GM20000 (cell line): ENCODE results near the gene CC2D1B.

Experiments
- DNase-seq: peaks from one replicate; pipeline ENCODE4 v3.0.0; 2012; ENCODE audit warnings: low spot score
- CTCF ChIP-seq: IDR thresholded peaks from 2 replicates; pipeline ENCODE4 v1.5.1; 2012; ENCODE audit warnings: mild to moderate bottlenecking, control low read depth; ENCODE audit errors: extremely low read depth, missing control alignments

CC2D1B gene

GRCh38 chr1:52346653-52347052 lies 19.4 kb downstream of the CC2D1B start:
- no peak for TF ChIP-seq CTCF

GRCh38 chr1:52345252-52345651 lies 20.8 kb downstream of the CC2D1B start:
- no peak for DNase-seq
- no peak for TF ChIP-seq CTCF

More at GRCh38 chr1:52346653-52347052, 19.4 kb downstream of the CC2D1B start:
- DNase-seq: no peak

- no peak for DNase-seq
- no peak for TF ChIP-seq CTCF
Measured at GRCh38 chr1:52343979-52344378, 22.0 kb downstream of the CC2D1B start.

GRCh38 chr1:52341655-52342260 lies 24.2 kb downstream of the CC2D1B start:
- no peak for TF ChIP-seq CTCF
- no peak for DNase-seq

- no peak for TF ChIP-seq CTCF
Measured at GRCh38 chr1:52337439-52337838, 28.6 kb downstream of the CC2D1B start.

GRCh38 chr1:52334906-52335528 lies 31.0 kb downstream of the CC2D1B start:
- no peak for DNase-seq
- no peak for TF ChIP-seq CTCF

More at GRCh38 chr1:52337439-52337838, 28.6 kb downstream of the CC2D1B start:
- no peak for DNase-seq

GRCh38 chr1:52332411-52332810 lies 33.6 kb downstream of the CC2D1B start:
- TF ChIP-seq CTCF: no peak
- DNase-seq: no peak
